ENCODE measurements around the gene ARFGAP2. TPM values are rescaled to one million over a fixed set of nuclear protein-coding genes. Genes with fewer than 3 reads are reported as not detected.
"Not testable (repeated sequence)": the region's sequence is repeated elsewhere in the genome, so short reads cannot be mapped to it uniquely, and the experiment has no call there.

Gene ARFGAP2
- total RNA-seq, 1 donor from 2014 or later = 46.1 TPM

DNA sequence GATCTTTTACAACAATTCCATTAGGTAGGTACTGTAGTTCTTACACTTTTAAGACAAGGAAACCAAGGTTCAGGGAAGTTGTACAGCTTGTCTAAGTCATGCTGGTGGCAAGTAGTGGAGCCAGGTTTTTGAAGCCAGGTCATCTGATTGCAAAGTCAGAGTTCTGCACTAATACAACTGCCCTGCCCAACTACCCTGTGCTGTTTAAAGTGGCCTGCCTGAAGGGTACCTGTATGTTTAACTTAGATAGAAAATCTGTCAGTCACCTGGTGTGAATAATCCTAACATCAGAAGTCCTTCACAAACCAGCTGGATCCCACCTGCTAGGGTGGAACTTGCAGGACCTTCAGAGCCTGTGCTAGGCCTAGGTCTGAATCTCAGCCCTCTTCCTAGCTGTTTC is 44.2 kb downstream of the ARFGAP2 start:
- DNase-seq (no peak), ATAC-seq (ENCODE audit: poor library complexity) (no peak)
- intact Hi-C loops (cut with DNase I) = no loop called here

DNA sequence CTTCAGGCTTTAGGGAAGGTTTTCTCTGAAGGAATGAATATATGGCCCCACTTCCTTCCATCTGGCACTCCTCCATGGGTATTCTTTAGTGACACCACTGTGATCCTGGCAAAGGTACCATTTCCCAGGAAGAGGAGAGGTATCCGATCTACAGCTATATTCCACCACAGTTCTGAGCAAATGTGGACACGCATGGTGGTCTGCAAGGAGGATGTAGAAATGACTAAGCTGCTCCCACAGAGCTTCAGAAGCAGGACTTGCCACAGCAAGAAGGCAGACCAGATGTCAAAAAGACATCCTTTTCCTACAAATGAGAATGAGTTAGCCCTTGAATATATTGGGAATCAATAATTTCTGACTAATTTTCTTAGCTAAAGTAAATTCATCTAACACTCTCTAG is 45.5 kb downstream of the ARFGAP2 start:
- ATAC-seq (ENCODE audit: poor library complexity) = no peak
- DNase-seq = no peak
- intact Hi-C loops (cut with DNase I) = no loop called here

DNA sequence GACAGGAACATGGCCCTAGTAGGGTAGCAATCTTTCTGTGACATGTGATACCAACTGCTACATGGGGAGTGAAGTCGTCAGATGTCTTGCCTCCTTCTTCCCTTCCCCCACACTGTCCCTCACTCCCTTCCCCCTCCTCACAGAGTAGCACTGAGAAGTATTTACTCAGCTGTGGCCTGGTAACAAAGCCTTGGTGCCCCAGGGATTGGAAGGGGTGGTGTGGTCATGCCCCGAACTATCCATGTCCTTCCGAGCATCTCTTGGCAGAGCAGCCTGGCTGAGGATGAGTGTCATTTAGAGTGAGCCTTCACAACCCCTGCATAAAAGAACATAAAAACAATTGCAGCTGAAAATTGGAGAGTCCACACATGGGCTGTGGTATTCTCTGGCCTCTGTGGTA is 46.1 kb downstream of the ARFGAP2 start:
- intact Hi-C loops (cut with DNase I) = no loop called here
- no peak for ATAC-seq (ENCODE audit: poor library complexity)
- no peak for DNase-seq

GRCh38 chr11:47127213-47127612 is 49.5 kb downstream of the ARFGAP2 start:
- ATAC-seq (ENCODE audit: poor library complexity) (no peak), DNase-seq (no peak)
- intact Hi-C loops (cut with DNase I) = no loop called here

DNA sequence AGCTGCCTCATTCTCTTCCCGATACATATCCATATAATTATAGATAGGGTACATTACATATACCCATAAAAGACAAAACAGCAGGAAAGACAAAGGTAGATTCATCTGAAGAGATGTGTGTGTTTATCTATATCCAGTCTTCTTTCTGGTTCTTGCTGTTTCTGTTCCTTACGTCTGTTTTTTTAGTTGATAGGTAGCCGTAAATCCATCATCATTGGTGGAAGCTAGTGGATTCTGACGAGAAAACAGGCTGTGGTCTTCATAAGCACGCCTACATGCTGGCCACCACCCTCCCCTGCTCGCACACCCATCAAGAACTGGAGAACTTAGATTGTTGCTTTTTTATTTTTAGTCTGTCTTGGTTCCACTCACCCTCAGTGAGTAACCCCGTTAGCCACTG is 51.6 kb downstream of the ARFGAP2 start:
- no peak for ATAC-seq (ENCODE audit: poor library complexity)
- intact Hi-C loops (cut with DNase I) = no loop called here

DNA sequence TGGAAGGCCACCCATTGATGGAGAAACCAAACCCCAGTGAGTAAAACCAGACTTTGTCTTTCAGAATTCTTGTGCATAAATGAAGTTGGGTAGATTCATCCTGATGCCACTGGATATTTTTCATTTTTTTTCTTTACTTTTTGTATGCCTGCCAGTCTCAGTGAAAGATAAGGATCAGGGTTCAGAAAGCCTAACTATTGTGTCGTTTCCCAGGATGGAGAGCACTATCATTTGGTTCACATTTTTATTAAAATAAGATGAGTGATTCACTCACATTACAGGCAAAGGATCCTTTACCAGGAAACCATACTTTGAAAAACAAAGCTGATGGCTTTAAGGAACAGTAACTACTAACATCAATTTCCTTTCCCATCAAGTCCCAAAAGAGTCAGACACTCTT is 52.0 kb downstream of the ARFGAP2 start:
- intact Hi-C loops (cut with DNase I) = no loop called here
- no peak for DNase-seq
- ATAC-seq (ENCODE audit: poor library complexity) = no peak

More for the DNA sequence above, 51.6 kb downstream of the ARFGAP2 start:
- no peak for DNase-seq

DNA sequence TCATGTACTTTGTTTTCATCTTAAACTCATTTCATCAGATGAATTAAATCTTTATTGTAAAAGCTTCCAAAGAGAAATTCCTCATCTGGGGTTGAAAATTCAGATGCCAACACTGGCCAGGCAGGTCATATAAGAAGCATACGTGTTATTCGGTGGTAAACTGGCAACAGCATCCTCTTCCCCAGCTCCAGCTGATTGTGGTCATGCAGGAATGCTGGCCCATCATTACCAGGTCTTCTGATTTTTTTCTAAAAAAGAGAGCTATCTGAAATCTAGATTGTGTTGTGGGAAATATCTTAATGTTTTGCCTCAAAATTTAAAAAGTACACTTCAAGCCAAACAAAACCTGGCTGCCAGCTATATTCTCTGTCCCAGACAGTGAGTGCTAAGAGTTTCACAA is 53.6 kb downstream of the ARFGAP2 start:
- ATAC-seq (ENCODE audit: poor library complexity) = no peak
- intact Hi-C loops (cut with DNase I) = no loop called here
- no peak for DNase-seq

DNA sequence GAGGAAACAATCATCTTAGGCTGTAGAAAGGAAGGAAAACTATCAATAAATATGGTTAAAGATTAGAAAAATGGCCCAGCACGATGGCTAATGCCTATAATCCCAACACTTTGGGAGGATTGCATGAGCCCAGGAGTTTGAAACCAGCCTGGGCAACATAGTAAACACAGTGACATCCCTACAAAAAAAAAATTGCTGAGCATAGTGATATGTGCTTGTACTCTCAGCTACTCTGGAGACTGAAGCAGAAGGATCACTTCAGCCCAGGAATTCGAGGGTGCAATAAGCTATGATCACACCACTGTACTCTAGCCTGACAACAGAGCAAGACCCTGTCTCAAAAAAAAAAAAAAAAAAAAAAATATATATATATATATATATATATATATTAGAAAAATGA is 54.9 kb downstream of the ARFGAP2 start:
- DNase-seq (no peak), ATAC-seq (ENCODE audit: poor library complexity) (no peak)
- intact Hi-C loops (cut with DNase I) = no loop called here

DNA sequence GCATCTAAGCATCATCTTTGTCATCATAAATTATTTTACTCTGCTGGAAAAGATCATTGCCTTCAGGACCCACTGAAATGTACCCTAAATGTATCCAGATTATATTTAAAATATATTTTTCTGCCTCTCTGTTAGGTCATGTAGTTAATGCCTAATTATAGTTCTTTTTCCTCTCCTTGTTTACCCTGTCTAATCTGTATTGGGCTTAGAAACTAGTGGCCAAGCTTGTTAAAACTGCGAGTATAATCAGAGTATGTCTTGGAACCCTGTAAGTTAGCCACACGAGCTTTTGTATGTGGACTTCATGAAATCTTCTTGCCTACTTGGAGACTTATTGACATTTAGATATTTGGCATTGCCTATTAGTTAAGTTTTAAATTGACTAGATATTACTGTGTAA is 55.6 kb downstream of the ARFGAP2 start:
- no peak for ATAC-seq (ENCODE audit: poor library complexity)
- DNase-seq = no peak
- intact Hi-C loops (cut with DNase I) = no loop called here

DNA sequence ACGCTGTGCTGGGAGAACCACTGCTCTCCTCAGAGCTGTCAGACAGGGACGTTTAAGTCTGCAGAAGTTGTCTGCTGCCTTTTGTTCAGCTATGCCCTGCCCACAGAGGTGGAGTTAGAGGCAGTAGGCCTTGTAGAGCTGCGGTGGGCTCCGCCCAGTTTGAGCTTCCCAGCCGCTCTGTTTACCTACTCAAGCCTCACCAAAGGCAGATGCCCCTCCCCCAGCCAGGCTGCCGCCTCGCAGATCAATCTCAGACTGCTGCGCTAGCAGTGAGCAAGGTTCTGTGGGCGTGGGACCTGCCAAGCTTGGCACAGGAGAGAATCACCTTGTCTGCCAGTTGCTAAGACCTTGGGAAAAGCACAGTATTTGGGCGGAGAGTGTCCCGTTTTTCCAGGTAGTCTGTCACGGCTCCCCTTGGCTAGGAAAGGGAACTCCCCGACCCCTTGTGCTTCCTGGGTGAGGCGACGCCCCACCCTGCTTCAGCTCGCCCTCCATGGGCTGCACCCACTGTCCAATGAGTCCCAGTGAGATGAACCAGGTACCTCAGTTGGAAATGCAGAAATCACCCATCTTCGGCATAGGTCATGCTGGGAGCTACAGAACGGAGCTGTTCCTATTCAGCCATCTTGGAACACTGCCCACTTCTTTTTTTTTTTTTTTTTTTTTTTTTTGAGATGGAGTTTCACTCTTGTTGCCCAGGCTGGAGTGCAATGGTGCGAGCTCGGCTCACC is 57.6 kb downstream of the ARFGAP2 start:
- intact Hi-C loops (cut with DNase I); DNase-seq; ATAC-seq (ENCODE audit: poor library complexity): not testable (repeated sequence)

Small RNA genes within 50 kb of the gene (microRNA-seq; reads per million reads assigned to microRNA genes)
- not detected for gene MIR6745

Other genes starting within 250 kb of the ARFGAP2 start
- 10.0 TPM for gene CSTPP1, start 240.1 kb downstream of the ARFGAP2 start, total RNA-seq
- 175 TPM for gene PACSIN3, start 9.6 kb upstream of the ARFGAP2 start, total RNA-seq
- gene DDB2, start 38.1 kb upstream of the ARFGAP2 start, total RNA-seq = 9.3 TPM
- gene ACP2, start 71.9 kb upstream of the ARFGAP2 start, total RNA-seq = 18.4 TPM
- gene NR1H3, start 81.1 kb upstream of the ARFGAP2 start, total RNA-seq = 19.1 TPM
- gene MADD, start 93.3 kb upstream of the ARFGAP2 start, total RNA-seq = 39.7 TPM
- 2,568 TPM for gene MYBPC3, start 175.8 kb upstream of the ARFGAP2 start, total RNA-seq
- gene SPI1, start 201.7 kb upstream of the ARFGAP2 start, total RNA-seq = 11.1 TPM
- gene SLC39A13, start 231.7 kb upstream of the ARFGAP2 start, total RNA-seq = 34.5 TPM
- 166 TPM for gene PSMC3, start 249.6 kb upstream of the ARFGAP2 start, total RNA-seq

Data from Right ventricle myocardium superior (tissue), 1 donor.